Measurements from ENCODE around the gene ARMC5. TPM values are rescaled to one million over a fixed set of nuclear protein-coding genes. Genes with fewer than 3 reads are reported as not detected.

The ARMC5 gene
- total and polyA plus RNA-seq, 10 of the 15 experiments (the other 5 are each of a cell fraction or from before 2014, with no cell fraction given): 0.06 to 13.2 (median 5.6) TPM

DNA sequence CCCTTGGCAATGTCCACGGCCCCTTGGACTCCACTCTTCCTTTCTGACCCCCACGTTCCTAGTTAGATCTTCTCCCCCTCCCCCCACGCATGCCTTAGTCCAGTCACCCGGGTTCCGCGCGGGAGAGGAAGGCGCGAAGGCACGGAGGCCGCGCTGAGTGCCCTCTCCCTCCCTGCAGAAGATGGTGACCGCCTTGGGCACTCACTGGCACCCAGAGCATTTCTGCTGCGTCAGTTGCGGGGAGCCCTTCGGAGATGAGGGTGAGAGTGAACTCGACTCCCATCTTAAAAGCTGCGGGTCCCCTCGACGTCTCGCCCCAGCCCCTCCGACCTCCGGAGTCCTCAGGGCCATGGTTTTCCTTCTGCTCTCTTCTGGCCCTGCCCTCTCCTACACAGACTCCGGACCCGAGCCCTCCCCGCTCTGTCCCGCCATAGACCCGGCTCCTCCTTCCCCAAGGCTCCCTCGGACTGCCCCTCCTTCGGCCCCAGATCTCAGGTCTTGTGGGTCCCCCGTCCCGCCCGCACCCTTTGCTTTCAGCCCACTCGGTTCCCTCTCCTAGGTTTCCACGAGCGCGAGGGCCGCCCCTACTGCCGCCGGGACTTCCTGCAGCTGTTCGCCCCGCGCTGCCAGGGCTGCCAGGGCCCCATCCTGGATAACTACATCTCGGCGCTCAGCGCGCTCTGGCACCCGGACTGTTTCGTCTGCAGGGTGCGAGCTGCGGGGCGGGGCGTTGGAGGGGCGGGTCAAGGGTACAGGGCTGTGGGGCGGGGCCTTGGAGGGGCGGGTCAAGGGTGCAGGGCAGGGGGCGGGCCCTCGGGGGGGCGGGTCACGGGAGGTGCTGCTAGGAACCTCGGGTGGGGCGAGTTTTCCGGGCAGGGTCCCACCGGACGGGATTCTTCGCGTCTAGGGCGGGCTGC, 17.3 kb downstream of the ARMC5 start:
- Histone ChIP-seq H3K36me3 (ENCODE audit: control insufficient read depth in 2 of 2, insufficient read depth in 2 of 2, low read length in 1 of 2) (no peaks in the 10 kb centered on the region), H3K9me3 (replicated peaks; ENCODE audit: control insufficient read depth, insufficient read depth, low read length) (no peaks in the 10 kb centered on the region), H2AFZ (ENCODE audit: control insufficient read depth, low read depth, low read length) (peak overlapping the region; percentile 71), H3K27me3 (replicated peaks in 1 of 2; ENCODE audit: control insufficient read depth in 2 of 2, insufficient read depth in 2 of 2, low read length in 1 of 2) (peaks cover 0 to 9% of the 10 kb centered on the region in 2 experiments; a peak in 3 of 4 replicates), H3K79me2 (ENCODE audit: control insufficient read depth, insufficient read depth, low read length) (no peaks in the 10 kb centered on the region), H3K4me3 (peak overlapping the region; percentile 72; the same call in 1 of the 2 replicates), H3K27ac (ENCODE audit: control insufficient read depth, insufficient read depth) (no peak overlapping the region), H4K20me1 (ENCODE audit: control insufficient read depth, insufficient read depth) (no peaks in the 10 kb centered on the region), H3K4me2 (ENCODE audit: control insufficient read depth, insufficient read depth) (peak overlapping the region; percentile 84), H3K4me1 (ENCODE audit: control insufficient read depth, insufficient read depth, low read length) (peaks cover 7% of the 10 kb centered on the region; the same call in 1 of the 2 replicates), H3K9ac (ENCODE audit: control insufficient read depth, insufficient read depth, low read length) (no peak overlapping the region)
- no peak for FAIRE-seq
- SMC1A ChIA-PET (ENCODE audit: uncharacterized antibody, unreplicated experiment): no interaction called here
- DNase-seq (ENCODE audit: low read depth, low spot score): no peak
- WGBS (ENCODE audit: insufficient coverage, insufficient replicate concordance, low lambda C conversion rate, missing lambda C conversion rate): 5% methylated on average over 41 of the region's 68 CpGs
- RAD21 ChIA-PET (ENCODE audit: unreplicated experiment): no interaction called here
- POLR2A ChIA-PET: no interaction called here
- no TSS peak for BruUV-seq (replicated peaks)
- in situ Hi-C loops (cut with MboI): no loop called here
- intact Hi-C loops (cut with micrococcal nuclease; ENCODE audit: unreplicated experiment): no loop called here
- TF ChIP-seq ZBED1 (IDR thresholded peaks at IDR 0.05; ENCODE audit: borderline replicate concordance) (no peak), POLR2A (IDR thresholded peaks at IDR 0.05; ENCODE audit: low read depth, low read length) (peak; percentile 25; the same call in 1 of the 2 replicates), MXI1 (IDR thresholded peaks at IDR 0.05; ENCODE audit: low read depth, low read length) (no peak), BACH1 (IDR thresholded peaks at IDR 0.05; ENCODE audit: borderline replicate concordance) (no peak), ZNF207 (IDR thresholded peaks at IDR 0.05; ENCODE audit: borderline replicate concordance) (no peak)
- TF ChIP-seq, protein P1, sequence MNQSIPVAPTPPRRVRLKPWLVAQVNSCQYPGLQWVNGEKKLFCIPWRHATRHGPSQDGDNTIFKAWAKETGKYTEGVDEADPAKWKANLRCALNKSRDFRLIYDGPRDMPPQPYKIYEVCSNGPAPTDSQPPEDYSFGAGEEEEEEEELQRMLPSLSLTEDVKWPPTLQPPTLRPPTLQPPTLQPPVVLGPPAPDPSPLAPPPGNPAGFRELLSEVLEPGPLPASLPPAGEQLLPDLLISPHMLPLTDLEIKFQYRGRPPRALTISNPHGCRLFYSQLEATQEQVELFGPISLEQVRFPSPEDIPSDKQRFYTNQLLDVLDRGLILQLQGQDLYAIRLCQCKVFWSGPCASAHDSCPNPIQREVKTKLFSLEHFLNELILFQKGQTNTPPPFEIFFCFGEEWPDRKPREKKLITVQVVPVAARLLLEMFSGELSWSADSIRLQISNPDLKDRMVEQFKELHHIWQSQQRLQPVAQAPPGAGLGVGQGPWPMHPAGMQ (IDR thresholded peaks at IDR 0.05; ENCODE audit: borderline replicate concordance): no peak
- TF ChIP-seq, protein P2, sequence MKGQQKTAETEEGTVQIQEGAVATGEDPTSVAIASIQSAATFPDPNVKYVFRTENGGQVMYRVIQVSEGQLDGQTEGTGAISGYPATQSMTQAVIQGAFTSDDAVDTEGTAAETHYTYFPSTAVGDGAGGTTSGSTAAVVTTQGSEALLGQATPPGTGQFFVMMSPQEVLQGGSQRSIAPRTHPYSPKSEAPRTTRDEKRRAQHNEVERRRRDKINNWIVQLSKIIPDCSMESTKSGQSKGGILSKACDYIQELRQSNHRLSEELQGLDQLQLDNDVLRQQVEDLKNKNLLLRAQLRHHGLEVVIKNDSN (IDR thresholded peaks at IDR 0.05; ENCODE audit: borderline replicate concordance, extremely low read length, insufficient read depth, low read depth, low read length): no peak
- ATAC-seq: peak; percentile 87
- CTCF ChIA-PET: no interaction called here

Measured in GM12878 (cell line).